MG63 (cell line): Measurements from ENCODE around the gene COCH. TPM values are rescaled to one million over a fixed set of nuclear protein-coding genes. Genes with fewer than 3 reads are reported as not detected.

Experiments
- total RNA-seq: library from RNA; depleted of rRNA; stranded (reverse); fragments of >200 nt; shearing (Covaris generic); gene quantifications from 2 replicates; pipeline ENCODE4 v1.2.3, GENCODE V29; 2014; ENCODE audit warnings: low replicate concordance; rRNA removed

Gene COCH
- total RNA-seq, 1 experiment from 2014 or later, result 7.0 TPM

Other genes with a start within 250 kb of the COCH start
- gene AP4S1, start 151.1 kb downstream of the COCH start, total RNA-seq, result 1.9 and 11.8 TPM in 2 replicates
- gene STRN3, start 151.8 kb downstream of the COCH start, total RNA-seq, result 17.7 and 20.4 TPM in 2 replicates